ENCODE measurements around the gene ITGB8. TPM values are rescaled to one million over a fixed set of nuclear protein-coding genes. Genes with fewer than 3 reads are reported as not detected.

The ITGB8 gene
- total RNA-seq, 4 donors from 2014 or later, result 0.31 to 0.90 (median 0.56) TPM

GRCh38 chr7:20310963-20311742 lies 19.5 kb upstream of the ITGB8 start:
- intact Hi-C loops (cut with DNase I; ENCODE audit: low total_unique reads) (no loop called here), in situ Hi-C loops (cut with MboI; ENCODE audit: low sequenced_read_pairs in 4 of 4) (no loop called here)
- no peak for TF ChIP-seq POLR2A (IDR thresholded peaks at IDR 0.05)
- TF ChIP-seq CTCF (IDR thresholded peaks at IDR 0.05 in 4 of 5, conservative IDR thresholded peaks at IDR 0.05 in 1 of 5), result no peak
- ATAC-seq, result no peak
- H3K27ac ChIP-seq, result no peak overlapping the region
- no peaks in the 10 kb centered on the region for H3K9me3 ChIP-seq
- DNase-seq, result no peak
- no peaks in the 10 kb centered on the region for H3K27me3 ChIP-seq
- H3K4me3 ChIP-seq, result no peak overlapping the region
- H3K36me3 ChIP-seq, result no peaks in the 10 kb centered on the region
- H3K4me1 ChIP-seq, result no peaks in the 10 kb centered on the region

GRCh38 chr7:20311743-20312042 lies 19.0 kb upstream of the ITGB8 start:
- no peaks in the 10 kb centered on the region for H3K27me3 ChIP-seq
- TF ChIP-seq CTCF (IDR thresholded peaks at IDR 0.05 in 4 of 5, conservative IDR thresholded peaks at IDR 0.05 in 1 of 5) (no peak), POLR2A (IDR thresholded peaks at IDR 0.05) (no peak)
- no peaks in the 10 kb centered on the region for H3K4me1 ChIP-seq
- no peak overlapping the region for H3K27ac ChIP-seq
- in situ Hi-C loops (cut with MboI; ENCODE audit: low sequenced_read_pairs in 4 of 4), result no loop called here
- ATAC-seq, result no peak
- DNase-seq, result no peak
- H3K36me3 ChIP-seq, result no peaks in the 10 kb centered on the region
- H3K4me3 ChIP-seq, result no peak overlapping the region
- intact Hi-C loops (cut with DNase I; ENCODE audit: low total_unique reads), result no loop called here
- H3K9me3 ChIP-seq, result no peaks in the 10 kb centered on the region

- intact Hi-C loops (cut with DNase I; ENCODE audit: low total_unique reads), result no loop called here
- in situ Hi-C loops (cut with MboI; ENCODE audit: low sequenced_read_pairs in 4 of 4), result no loop called here
- no peak for ATAC-seq
These were observed 18.1 kb upstream of the ITGB8 start for GRCh38 chr7:20312562-20312961.

GRCh38 chr7:20313626-20314025 lies 17.1 kb upstream of the ITGB8 start:
- H3K4me3 ChIP-seq, result no peak overlapping the region
- H3K9me3 ChIP-seq, result no peaks in the 10 kb centered on the region
- H3K27me3 ChIP-seq, result no peaks in the 10 kb centered on the region
- ATAC-seq (no peak), DNase-seq (no peak)
- H3K4me1 ChIP-seq, result no peaks in the 10 kb centered on the region
- TF ChIP-seq CTCF (IDR thresholded peaks at IDR 0.05 in 4 of 5, conservative IDR thresholded peaks at IDR 0.05 in 1 of 5), result no peak
- TF ChIP-seq POLR2A (IDR thresholded peaks at IDR 0.05), result no peak
- H3K36me3 ChIP-seq, result no peaks in the 10 kb centered on the region
- in situ Hi-C loops (cut with MboI; ENCODE audit: low sequenced_read_pairs in 4 of 4) (no loop called here), intact Hi-C loops (cut with DNase I; ENCODE audit: low total_unique reads) (no loop called here)
- H3K27ac ChIP-seq, result no peak overlapping the region

More at GRCh38 chr7:20312562-20312961, 18.1 kb upstream of the ITGB8 start:
- Histone ChIP-seq H3K27ac (no peak overlapping the region), H3K4me1 (no peaks in the 10 kb centered on the region), H3K27me3 (no peaks in the 10 kb centered on the region), H3K4me3 (no peak overlapping the region), H3K36me3 (no peaks in the 10 kb centered on the region), H3K9me3 (no peaks in the 10 kb centered on the region)
- no peak for TF ChIP-seq POLR2A (IDR thresholded peaks at IDR 0.05)
- no peak for TF ChIP-seq CTCF (IDR thresholded peaks at IDR 0.05 in 4 of 5, conservative IDR thresholded peaks at IDR 0.05 in 1 of 5)
- DNase-seq, result no peak

- Histone ChIP-seq H3K4me1 (no peaks in the 10 kb centered on the region), H3K36me3 (no peaks in the 10 kb centered on the region), H3K27ac (no peak overlapping the region), H3K4me3 (no peak overlapping the region), H3K27me3 (no peaks in the 10 kb centered on the region), H3K9me3 (no peaks in the 10 kb centered on the region)
- DNase-seq (no peak), ATAC-seq (no peak)
- intact Hi-C loops (cut with DNase I; ENCODE audit: low total_unique reads), result no loop called here
- TF ChIP-seq POLR2A (IDR thresholded peaks at IDR 0.05), result no peak
- no peak for TF ChIP-seq CTCF (IDR thresholded peaks at IDR 0.05 in 4 of 5, conservative IDR thresholded peaks at IDR 0.05 in 1 of 5)
- in situ Hi-C loops (cut with MboI; ENCODE audit: low sequenced_read_pairs in 4 of 4), result no loop called here
These were observed 16.5 kb upstream of the ITGB8 start for GRCh38 chr7:20314198-20314597.

Data from gastrocnemius medialis (tissue), 4 donors.